ENCODE data around the gene PRKCH.
"Not testable (repeated sequence)": the region's sequence is repeated elsewhere in the genome, so short reads cannot be mapped to it uniquely, and the experiment has no call there.

PRKCH gene

GRCh38 chr14:61308701-61309100 lies 12.7 kb upstream of the PRKCH start:
- H3K4me1 ChIP-seq (ENCODE audit: insufficient read depth, low read length); H3K4me3 ChIP-seq (ENCODE audit: low read length); H3K9ac ChIP-seq (ENCODE audit: low read depth, low read length); H3K27me3 ChIP-seq (ENCODE audit: insufficient read depth, low read length); H3K36me3 ChIP-seq (ENCODE audit: insufficient read depth, low read depth, low read length); H3K27ac ChIP-seq (ENCODE audit: low read length): not testable (repeated sequence)
- peaks cover 10% of the 10 kb centered on the region for H3K9me3 ChIP-seq (ENCODE audit: insufficient read depth, low read depth, low read length)

GRCh38 chr14:61315313-61315712 lies 6.1 kb upstream of the PRKCH start:
- Histone ChIP-seq H3K4me1 (ENCODE audit: insufficient read depth, low read length) (no peaks in the 10 kb centered on the region), H3K36me3 (ENCODE audit: insufficient read depth, low read depth, low read length) (no peaks in the 10 kb centered on the region), H3K4me3 (ENCODE audit: low read length) (no peak overlapping the region), H3K27me3 (ENCODE audit: insufficient read depth, low read length) (peaks cover 12% of the 10 kb centered on the region), H3K9ac (ENCODE audit: low read depth, low read length) (no peak overlapping the region), H3K27ac (ENCODE audit: low read length) (no peak overlapping the region), H3K9me3 (ENCODE audit: insufficient read depth, low read depth, low read length) (peaks cover 7% of the 10 kb centered on the region)

GRCh38 chr14:61319086-61319485 lies 2.3 kb upstream of the PRKCH start:
- H3K27ac ChIP-seq (ENCODE audit: low read length): no peak overlapping the region
- H3K4me3 ChIP-seq (ENCODE audit: low read length): no peak overlapping the region
- H3K9ac ChIP-seq (ENCODE audit: low read depth, low read length): no peak overlapping the region
- peaks cover 49% of the 10 kb centered on the region for H3K27me3 ChIP-seq (ENCODE audit: insufficient read depth, low read length)
- no peaks in the 10 kb centered on the region for H3K9me3 ChIP-seq (ENCODE audit: insufficient read depth, low read depth, low read length)
- H3K4me1 ChIP-seq (ENCODE audit: insufficient read depth, low read length): peaks cover 5% of the 10 kb centered on the region; the same call in 1 of the 2 replicates
- H3K36me3 ChIP-seq (ENCODE audit: insufficient read depth, low read depth, low read length): no peaks in the 10 kb centered on the region

- Histone ChIP-seq H3K27ac (ENCODE audit: low read length) (no peak overlapping the region), H3K9ac (ENCODE audit: low read depth, low read length) (no peak overlapping the region), H3K9me3 (ENCODE audit: insufficient read depth, low read depth, low read length) (no peaks in the 10 kb centered on the region), H3K27me3 (ENCODE audit: insufficient read depth, low read length) (peaks cover 50% of the 10 kb centered on the region), H3K36me3 (ENCODE audit: insufficient read depth, low read depth, low read length) (no peaks in the 10 kb centered on the region), H3K4me1 (ENCODE audit: insufficient read depth, low read length) (peaks cover 5% of the 10 kb centered on the region; the same call in 1 of the 2 replicates), H3K4me3 (ENCODE audit: low read length) (no peak overlapping the region)
Measured at GRCh38 chr14:61319706-61320105, 1.7 kb upstream of the PRKCH start.

GRCh38 chr14:61320170-61320569 lies 1.2 kb upstream of the PRKCH start:
- not testable (repeated sequence) for H3K9me3 ChIP-seq (ENCODE audit: insufficient read depth, low read depth, low read length); H3K9ac ChIP-seq (ENCODE audit: low read depth, low read length); H3K36me3 ChIP-seq (ENCODE audit: insufficient read depth, low read depth, low read length); H3K4me1 ChIP-seq (ENCODE audit: insufficient read depth, low read length); H3K4me3 ChIP-seq (ENCODE audit: low read length); H3K27ac ChIP-seq (ENCODE audit: low read length)
- H3K27me3 ChIP-seq (ENCODE audit: insufficient read depth, low read length): peaks cover 50% of the 10 kb centered on the region

- Histone ChIP-seq H3K4me3 (ENCODE audit: low read length) (peak overlapping the region; percentile 67; the same call in 1 of the 2 replicates), H3K27ac (ENCODE audit: low read length) (no peak overlapping the region), H3K4me1 (ENCODE audit: insufficient read depth, low read length) (peaks cover 5% of the 10 kb centered on the region; the same call in 1 of the 2 replicates), H3K27me3 (ENCODE audit: insufficient read depth, low read length) (peaks cover 50% of the 10 kb centered on the region), H3K36me3 (ENCODE audit: insufficient read depth, low read depth, low read length) (no peaks in the 10 kb centered on the region), H3K9ac (ENCODE audit: low read depth, low read length) (no peak overlapping the region), H3K9me3 (ENCODE audit: insufficient read depth, low read depth, low read length) (peaks cover 7% of the 10 kb centered on the region; the same call in 1 of the 2 replicates)
Measured at GRCh38 chr14:61320806-61321384, 484 bp upstream of the PRKCH start.

GRCh38 chr14:61322011-61322798 lies 826 bp downstream of the PRKCH start:
- peak overlapping the region; percentile 21; the same call in 1 of the 2 replicates for H3K9ac ChIP-seq (ENCODE audit: low read depth, low read length)
- H3K4me1 ChIP-seq (ENCODE audit: insufficient read depth, low read length): peaks cover 5% of the 10 kb centered on the region; the same call in 1 of the 2 replicates
- no peaks in the 10 kb centered on the region for H3K36me3 ChIP-seq (ENCODE audit: insufficient read depth, low read depth, low read length)
- H3K9me3 ChIP-seq (ENCODE audit: insufficient read depth, low read depth, low read length): peaks cover 11% of the 10 kb centered on the region; the same call in 1 of the 2 replicates
- peak overlapping the region; percentile 67 for H3K4me3 ChIP-seq (ENCODE audit: low read length)
- peaks cover 47% of the 10 kb centered on the region for H3K27me3 ChIP-seq (ENCODE audit: insufficient read depth, low read length)
- H3K27ac ChIP-seq (ENCODE audit: low read length): no peak overlapping the region

- Histone ChIP-seq H3K36me3 (ENCODE audit: insufficient read depth, low read depth, low read length) (no peaks in the 10 kb centered on the region), H3K27ac (ENCODE audit: low read length) (no peak overlapping the region), H3K4me3 (ENCODE audit: low read length) (peak overlapping the region; percentile 67), H3K27me3 (ENCODE audit: insufficient read depth, low read length) (peaks cover 47% of the 10 kb centered on the region), H3K9me3 (ENCODE audit: insufficient read depth, low read depth, low read length) (peaks cover 11% of the 10 kb centered on the region; the same call in 1 of the 2 replicates), H3K9ac (ENCODE audit: low read depth, low read length) (peak overlapping the region; percentile 10; the same call in 1 of the 2 replicates), H3K4me1 (ENCODE audit: insufficient read depth, low read length) (peaks cover 5% of the 10 kb centered on the region; the same call in 1 of the 2 replicates)
Measured at GRCh38 chr14:61322799-61323290, 1.5 kb downstream of the PRKCH start.

- Histone ChIP-seq H3K27ac (ENCODE audit: low read length) (no peak overlapping the region), H3K4me1 (ENCODE audit: insufficient read depth, low read length) (peaks cover 5% of the 10 kb centered on the region; the same call in 1 of the 2 replicates), H3K9me3 (ENCODE audit: insufficient read depth, low read depth, low read length) (peaks cover 11% of the 10 kb centered on the region; the same call in 1 of the 2 replicates), H3K36me3 (ENCODE audit: insufficient read depth, low read depth, low read length) (no peaks in the 10 kb centered on the region), H3K4me3 (ENCODE audit: low read length) (no peak overlapping the region), H3K27me3 (ENCODE audit: insufficient read depth, low read length) (peaks cover 47% of the 10 kb centered on the region), H3K9ac (ENCODE audit: low read depth, low read length) (no peak overlapping the region)
Measured at GRCh38 chr14:61323970-61324369, 2.6 kb downstream of the PRKCH start.

GRCh38 chr14:61325166-61325565 lies 3.8 kb downstream of the PRKCH start:
- peaks cover 5% of the 10 kb centered on the region; the same call in 1 of the 2 replicates for H3K4me1 ChIP-seq (ENCODE audit: insufficient read depth, low read length)

GRCh38 chr14:61326146-61326545 lies 4.8 kb downstream of the PRKCH start:
- H3K27me3 ChIP-seq (ENCODE audit: insufficient read depth, low read length): peaks cover 31% of the 10 kb centered on the region
- peaks cover 5% of the 10 kb centered on the region; the same call in 1 of the 2 replicates for H3K4me1 ChIP-seq (ENCODE audit: insufficient read depth, low read length)
- H3K9me3 ChIP-seq (ENCODE audit: insufficient read depth, low read depth, low read length): peaks cover 11% of the 10 kb centered on the region; the same call in 1 of the 2 replicates
- H3K36me3 ChIP-seq (ENCODE audit: insufficient read depth, low read depth, low read length): no peaks in the 10 kb centered on the region
- no peak overlapping the region for H3K27ac ChIP-seq (ENCODE audit: low read length)
- H3K4me3 ChIP-seq (ENCODE audit: low read length): no peak overlapping the region
- H3K9ac ChIP-seq (ENCODE audit: low read depth, low read length): no peak overlapping the region

More at GRCh38 chr14:61325166-61325565, 3.8 kb downstream of the PRKCH start:
- no peak overlapping the region for H3K4me3 ChIP-seq (ENCODE audit: low read length)
- no peaks in the 10 kb centered on the region for H3K36me3 ChIP-seq (ENCODE audit: insufficient read depth, low read depth, low read length)
- peaks cover 39% of the 10 kb centered on the region for H3K27me3 ChIP-seq (ENCODE audit: insufficient read depth, low read length)
- H3K9ac ChIP-seq (ENCODE audit: low read depth, low read length): no peak overlapping the region
- H3K9me3 ChIP-seq (ENCODE audit: insufficient read depth, low read depth, low read length): peaks cover 11% of the 10 kb centered on the region; the same call in 1 of the 2 replicates
- no peak overlapping the region for H3K27ac ChIP-seq (ENCODE audit: low read length)

Measured in iPS-20b (cell line).